HG02623 (cell line): ENCODE measurements around the gene TAF13.
"Not testable (repeated sequence)": the region's sequence is repeated elsewhere in the genome, so short reads cannot be mapped to it uniquely, and the experiment has no call there.

ENCODE experiments used
- ATAC-seq: cut with Tn5 transposase; IDR thresholded peaks from one replicate; pipeline ENCODE4 v1.9.1; 2021; ENCODE audit warnings: moderate library complexity; ENCODE audit not compliant: unreplicated experiment

TAF13 gene

DNA sequence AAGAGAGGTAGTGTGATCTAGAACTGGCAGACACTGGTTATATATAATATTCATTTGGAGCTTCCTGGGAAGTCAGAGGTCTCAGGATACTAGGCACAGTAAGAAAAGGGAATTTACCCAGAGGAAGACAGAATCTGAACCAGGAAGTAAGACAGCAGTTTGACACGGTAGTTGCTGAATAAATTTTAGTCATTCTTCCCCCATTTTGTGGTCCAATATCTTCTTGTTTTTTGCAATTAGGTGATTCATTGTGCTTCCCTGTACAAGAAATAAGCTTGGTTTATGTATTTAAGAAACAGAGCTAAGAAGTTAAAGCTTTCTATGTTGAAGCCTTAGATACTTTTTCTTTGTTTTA lies 16.0 kb upstream of the TAF13 start:
- no peak for ATAC-seq

- ATAC-seq, result peak; percentile 46
Measured at GRCh38 chr1:109091078-109091838, 15.5 kb upstream of the TAF13 start.

DNA sequence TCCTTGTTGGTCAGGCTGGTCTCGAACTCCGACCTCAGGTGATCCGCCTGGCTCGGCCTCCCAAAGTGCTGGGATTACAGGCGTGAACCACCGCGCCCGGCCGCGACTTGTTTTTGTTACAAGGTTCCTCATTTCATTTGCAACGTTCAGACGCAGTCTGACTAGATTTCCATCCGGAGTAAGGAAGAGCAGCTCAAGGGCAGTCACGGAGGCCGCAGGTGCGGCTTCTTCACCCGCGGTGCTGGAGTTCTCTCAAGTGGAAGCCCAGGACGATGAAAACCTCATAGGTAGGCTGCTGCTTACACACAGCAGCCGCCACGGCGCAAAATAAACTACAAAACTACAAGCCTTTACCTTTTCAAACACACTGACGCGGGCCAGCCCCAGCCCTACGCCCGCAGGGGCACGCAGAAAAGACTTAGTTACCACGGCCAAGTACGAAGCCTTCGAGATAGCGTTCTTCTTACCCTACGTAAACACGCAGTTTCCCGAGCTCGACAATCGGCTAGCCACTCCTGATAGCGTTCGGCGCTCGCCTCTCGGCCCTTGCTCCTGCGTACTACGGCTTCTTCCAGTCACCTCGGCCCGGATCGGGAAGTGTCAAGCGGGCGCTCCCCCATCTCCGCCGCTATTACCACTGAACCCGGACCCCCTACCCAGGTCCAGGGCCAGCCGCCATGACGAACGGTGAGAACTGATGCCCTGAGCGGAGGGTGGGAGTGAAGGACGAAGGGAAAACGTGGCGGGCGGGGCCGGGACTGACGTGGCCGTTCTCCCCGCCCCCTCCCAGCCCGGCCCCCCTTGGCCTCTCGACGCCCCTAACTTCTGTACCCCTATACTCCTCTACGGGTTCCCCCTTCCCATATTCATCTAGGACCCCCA lies 14.6 kb upstream of the TAF13 start, which contains the start of gene TMEM167B:
Gene TMEM167B, plus strand, starts transcription at position 569 of the 882 bp plus-strand sequence. Its CDS starts 109 bp downstream, at position 678.
- ATAC-seq, result peak; percentile 87

DNA sequence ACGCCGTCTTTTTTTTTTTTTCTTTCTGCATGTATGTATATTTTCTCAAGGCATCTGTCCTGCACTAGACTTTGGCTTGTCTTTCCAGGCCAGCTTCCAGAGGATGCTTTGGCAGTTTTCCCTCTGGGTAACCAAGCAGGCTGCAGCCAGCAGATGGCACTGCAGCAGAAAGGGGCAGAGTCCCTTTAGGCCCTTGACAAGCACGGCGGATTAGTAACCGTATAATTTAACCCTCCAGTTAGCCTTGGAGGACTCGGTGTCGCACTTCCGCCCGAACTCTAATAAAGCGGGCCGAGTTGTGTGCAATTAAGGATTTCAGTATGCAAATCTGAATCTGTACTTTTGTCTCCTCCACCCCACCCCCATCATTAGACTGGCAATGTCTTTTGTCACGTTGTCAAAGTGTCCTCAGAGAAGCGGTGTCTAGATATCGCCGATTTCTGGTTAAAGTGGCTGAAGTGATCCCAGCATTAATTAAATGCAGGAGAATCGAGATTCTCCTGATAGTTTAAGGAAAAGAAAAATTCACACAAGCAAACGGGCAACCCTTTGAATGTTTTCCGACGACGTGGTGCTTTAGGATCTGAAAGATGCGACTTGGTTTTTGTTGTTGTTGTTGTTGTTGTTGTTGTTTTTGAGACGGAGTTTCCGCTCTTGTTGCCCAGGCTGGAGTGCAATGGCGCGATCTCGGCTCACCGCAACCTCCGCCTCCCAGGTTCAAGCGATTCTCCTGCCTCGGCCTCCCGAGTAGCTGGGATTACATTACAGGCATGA lies 13.6 kb upstream of the TAF13 start:
- ATAC-seq, result no peak

DNA sequence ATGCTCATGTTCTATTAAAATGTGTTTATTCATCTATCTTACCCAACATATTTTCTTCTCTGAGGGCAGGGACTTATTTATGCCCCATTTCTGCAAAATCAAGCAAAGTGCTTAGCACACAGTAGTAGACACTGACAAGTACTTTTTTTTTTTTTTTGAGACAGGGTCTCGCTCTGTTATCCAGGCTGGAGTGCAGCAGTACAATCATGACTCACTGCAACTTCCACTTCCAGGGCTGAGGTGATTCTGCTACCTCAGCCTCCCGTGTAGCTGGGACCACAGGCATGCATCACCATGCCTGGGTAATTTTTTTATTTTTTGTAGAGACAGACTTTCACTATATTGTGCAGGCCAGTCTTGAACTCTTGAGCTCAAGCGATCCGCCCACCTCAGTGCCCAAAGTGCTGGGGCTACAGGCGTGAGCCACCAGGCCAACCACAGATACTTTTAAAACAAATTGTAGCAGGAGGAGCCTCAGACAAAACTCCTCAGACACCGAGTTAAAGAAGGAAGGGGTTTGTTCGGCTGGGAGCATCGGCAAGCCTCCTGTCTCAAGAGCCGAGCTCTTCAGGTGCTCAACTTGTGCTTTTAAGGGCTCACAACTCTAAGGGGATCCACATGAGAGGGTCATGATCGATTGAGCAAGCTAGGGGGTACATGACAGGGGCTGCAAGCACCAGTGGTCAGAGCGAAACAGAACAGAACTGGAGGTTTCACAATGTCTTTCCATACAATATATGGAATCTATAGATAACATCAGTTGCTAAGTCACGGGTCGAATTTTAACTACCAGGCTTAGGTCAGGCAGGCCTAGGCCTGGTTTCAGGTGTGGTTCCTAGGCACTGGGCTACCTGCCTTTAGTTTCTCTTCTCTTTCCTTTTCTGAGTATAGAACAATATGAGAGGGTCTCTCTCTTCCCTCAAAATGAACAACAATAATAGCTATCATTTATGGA lies 9.0 kb upstream of the TAF13 start:
- no peak for ATAC-seq

- no peak for ATAC-seq
Measured at GRCh38 chr1:109083923-109084322, 8.1 kb upstream of the TAF13 start.

GRCh38 chr1:109083501-109083900 lies 7.7 kb upstream of the TAF13 start:
- no peak for ATAC-seq

DNA sequence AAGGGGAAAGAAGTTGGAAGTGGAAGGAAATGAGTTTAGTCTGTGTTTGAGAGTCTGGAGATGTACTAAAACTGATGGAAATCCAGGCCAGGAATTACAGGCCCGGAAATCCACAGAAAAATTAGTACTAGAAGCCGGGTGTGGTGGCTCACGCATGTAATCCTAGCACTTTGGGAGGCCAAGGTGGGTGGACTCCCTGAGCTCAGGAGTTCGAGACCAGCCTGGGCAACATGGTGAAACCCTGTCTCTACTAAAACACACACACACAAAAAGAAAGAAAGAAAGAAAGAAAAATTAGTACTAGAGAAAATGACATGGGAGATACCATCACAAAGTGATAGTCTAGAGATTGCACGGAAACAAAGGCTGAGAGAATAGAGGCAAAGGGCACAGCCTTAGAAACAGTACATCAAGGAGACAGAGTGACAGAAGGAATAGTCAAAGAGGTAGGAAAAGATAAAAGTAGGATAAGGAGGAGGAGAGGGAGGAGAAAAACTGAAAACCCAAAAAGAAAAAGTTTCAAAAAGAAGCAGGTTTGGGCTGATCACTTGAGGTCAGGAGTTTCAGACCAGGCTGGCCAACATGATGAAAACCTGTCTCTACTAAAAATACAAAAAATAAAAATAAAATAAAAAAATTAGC lies 4.8 kb upstream of the TAF13 start:
- ATAC-seq, result no peak

DNA sequence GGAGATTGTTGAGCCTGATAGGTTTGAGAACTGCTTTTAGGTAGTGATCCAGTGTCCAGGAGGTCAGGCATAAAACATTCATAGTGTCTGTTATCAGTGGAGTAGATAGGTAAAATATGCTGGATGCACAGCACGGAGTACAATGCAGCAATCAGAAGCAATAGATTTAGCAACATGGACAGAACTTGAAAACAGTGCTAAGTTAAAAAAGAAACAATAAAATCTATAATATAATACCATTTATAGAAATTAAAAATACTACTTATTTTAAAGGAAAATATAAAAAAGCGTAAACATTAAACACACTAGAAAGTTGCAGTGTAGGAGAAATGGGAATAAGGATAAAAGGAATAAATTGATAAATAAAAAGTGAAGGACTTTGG lies 3.4 kb upstream of the TAF13 start:
- ATAC-seq, result no peak

GRCh38 chr1:109078317-109078716 lies 2.5 kb upstream of the TAF13 start:
- no peak for ATAC-seq

DNA sequence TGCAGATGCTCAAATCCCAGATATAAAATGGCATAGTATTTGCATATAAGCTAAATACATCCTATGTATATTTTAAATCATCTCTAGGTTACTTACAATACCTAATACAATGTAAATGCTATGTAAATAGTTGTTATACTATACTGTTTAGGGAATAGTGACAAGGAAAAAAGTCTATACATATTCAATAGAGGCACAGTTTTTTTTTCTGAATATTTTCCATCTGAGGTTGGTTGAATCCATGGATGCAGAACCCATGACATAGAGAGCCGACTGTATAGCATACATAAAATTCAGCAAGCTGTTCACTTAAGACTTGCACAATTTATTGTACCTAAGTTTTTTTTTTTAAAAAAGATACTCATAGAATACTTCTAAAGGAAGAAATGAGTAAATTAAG lies 6.5 kb downstream of the TAF13 start:
- no peak for ATAC-seq

GRCh38 chr1:109067883-109068282 lies 7.9 kb downstream of the TAF13 start:
- ATAC-seq, result no peak

GRCh38 chr1:109065137-109065536 lies 10.7 kb downstream of the TAF13 start:
- ATAC-seq, result no peak

DNA sequence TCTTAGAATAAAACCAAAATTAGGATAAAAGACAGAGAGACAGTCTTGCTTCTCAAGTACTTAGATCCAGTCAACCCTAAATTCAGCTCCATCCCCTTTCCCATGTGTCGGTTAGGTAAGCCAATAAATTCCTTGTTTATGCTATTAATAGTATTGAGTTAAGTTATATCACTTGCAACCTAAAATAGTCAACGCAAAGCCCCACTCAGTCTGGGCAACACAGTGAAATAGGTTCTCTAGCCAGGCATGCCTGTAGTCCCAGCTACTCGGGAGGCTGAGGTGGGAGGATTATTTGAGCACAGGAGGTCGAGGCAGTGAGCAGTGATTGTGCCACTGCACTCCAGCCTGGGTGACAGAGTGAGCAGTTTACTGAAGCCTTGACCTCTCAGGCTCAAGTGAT lies 14.6 kb downstream of the TAF13 start:
- ATAC-seq, result no peak

- no peak for ATAC-seq
Measured at GRCh38 chr1:109060707-109061106, 15.1 kb downstream of the TAF13 start.

GRCh38 chr1:109059026-109059425 lies 16.8 kb downstream of the TAF13 start:
- ATAC-seq, result no peak

- no peak for ATAC-seq
Measured at GRCh38 chr1:109056064-109056463, 19.7 kb downstream of the TAF13 start.

DNA sequence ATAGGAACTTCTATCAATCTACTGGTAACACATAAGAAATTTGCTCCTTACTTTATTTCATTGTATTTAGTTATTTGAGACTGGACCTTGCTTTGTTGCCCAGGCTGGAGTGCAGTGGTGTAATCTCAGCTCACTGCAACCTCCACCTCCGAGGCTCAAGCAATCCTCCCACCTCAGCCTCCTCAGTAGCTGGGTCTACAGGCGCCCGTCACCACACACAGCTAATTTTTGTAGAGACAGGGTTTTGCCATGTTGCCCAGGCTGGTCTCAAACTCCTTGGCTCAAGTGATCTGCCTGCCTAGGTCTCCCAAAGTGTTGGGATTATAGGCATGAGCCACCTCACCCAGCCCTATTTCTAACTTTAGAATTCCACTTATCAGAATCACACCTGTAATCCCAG lies 23.7 kb downstream of the TAF13 start:
- not testable (repeated sequence) for ATAC-seq

GRCh38 chr1:109050228-109050995 lies 25.4 kb downstream of the TAF13 start:
- no peak for ATAC-seq
